NCI-H187 treated with DMSO at 0.1 percent for 48 hours (cell line): ENCODE measurements around the gene HPS4.

Experiments
- DNase-seq: peaks from one replicate; lab custom pipeline; 2025; lab: John Stamatoyannopoulos, UW

Gene HPS4

DNA sequence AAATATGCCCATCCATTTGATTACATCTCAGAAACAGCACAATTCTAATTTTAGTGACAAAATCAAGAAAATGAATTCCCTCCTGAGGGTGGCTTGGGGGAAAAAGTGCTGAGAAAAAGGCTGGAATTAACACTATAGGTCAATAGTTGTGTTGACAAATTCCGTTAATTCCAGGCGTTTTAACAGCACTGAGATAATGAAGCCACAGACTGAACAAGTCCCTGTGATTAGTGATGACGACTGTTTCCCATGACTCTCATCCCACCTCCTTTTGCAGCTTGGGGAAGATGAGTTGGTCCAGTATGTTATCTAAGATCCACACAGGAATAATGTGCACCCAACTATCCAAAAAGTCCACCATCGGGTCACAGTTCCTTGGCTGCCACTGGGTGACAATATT lies 12.9 kb upstream of the HPS4 start:
- DNase-seq, result no peak

DNA sequence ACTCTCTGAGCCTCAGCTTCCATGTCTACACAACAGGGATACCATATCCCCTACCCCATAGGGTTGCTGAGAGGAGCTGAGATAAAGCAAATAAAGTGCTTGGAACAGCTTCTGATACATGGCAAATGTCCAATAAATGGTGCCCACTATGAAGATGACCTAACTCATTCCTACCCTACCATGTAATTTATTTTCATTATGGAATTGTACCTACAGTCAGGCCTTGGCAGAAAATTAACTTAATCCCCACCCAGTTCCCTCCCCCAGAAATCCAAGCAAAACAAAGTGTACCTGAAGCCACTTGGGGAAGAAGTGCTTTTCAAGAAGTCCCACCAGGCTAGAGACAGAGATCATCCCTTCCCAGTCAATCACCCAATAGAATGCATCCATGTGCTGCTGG lies 10.9 kb upstream of the HPS4 start:
- no peak for DNase-seq

DNA sequence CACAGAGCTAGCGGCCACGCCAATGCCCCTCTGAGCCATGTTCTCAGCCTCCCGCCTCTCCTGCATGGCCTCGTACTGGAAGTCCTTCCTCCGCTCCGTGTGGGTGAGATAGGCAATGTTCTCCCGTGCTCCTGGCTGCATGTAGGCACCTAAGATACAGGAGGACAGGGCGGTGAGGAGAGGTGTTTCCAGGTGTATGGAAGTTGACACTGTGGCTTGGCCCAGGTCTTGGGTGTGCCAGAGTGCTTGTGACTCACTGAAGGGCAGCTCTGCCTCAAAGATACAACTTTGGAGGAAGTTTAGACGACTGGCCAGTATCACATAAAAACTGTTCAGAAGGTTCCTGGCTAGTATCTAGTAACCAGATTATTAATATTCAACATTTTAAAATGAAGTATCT lies 8.6 kb upstream of the HPS4 start:
- DNase-seq, result no peak

DNA sequence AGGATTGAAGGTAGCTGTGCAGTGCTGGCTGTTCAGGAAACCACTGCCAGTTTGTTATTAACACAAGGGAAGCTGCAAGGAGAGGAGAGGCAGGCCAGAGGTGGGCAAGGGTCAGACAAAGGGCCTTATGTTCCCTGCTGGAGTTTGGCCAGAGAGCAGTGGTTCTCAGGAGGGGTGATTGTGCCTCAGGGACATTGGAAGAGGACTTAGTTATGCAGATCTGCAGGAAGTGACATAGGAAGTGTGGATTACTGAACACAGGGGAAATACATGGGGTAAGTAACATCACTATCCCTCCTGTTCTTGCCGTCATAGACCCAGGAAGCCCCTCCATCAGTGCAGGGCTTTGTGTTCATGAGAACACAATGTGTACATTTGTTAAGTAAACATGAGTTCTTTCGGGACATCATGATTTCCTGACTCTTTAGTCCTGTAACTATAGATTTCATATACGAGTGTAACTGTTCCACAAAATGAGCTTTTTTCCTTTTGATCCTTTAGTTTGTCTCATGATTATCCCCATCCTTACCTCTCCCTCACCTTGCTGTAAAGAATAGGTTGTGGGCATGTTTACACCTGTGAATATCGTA lies 6.0 kb upstream of the HPS4 start:
- no peak for DNase-seq

DNA sequence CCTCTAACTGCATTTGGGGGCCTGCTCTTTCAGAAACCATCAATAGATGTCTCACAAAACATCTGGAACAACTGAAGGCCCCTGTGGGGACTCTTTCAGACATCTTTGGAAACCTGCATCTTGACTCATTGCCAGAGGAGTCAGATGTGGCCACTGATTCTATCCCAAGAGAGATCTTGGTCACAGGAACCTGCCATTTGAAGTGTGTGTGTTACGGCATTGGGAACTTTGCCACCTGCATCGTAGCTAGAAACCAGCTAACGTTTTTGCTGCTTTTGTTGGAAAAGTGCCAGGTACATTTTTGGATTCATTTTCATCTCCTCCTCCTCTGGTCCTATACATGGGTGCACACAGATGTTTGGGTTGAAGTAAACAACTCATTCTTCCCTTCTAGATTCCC lies 4.4 kb upstream of the HPS4 start:
- DNase-seq, result no peak

DNA sequence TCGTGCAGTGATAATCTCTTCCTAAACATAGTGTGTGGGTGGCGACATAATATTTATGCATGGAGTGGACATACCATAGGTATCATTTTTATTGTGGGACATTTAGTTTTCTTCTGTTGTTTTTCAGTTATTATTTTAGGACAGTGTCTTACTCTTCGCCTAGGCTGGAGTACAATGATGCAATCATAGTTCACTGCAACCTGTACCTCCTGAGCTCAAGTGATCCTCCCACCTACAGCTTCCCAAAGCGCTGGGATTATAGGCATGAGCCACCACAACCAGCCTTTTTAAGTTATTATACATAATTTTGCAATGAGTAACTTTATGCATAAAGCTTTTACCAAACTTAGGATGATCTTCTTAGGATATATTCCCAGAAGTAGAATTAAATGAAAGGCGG lies 2.8 kb upstream of the HPS4 start:
- DNase-seq, result no peak

DNA sequence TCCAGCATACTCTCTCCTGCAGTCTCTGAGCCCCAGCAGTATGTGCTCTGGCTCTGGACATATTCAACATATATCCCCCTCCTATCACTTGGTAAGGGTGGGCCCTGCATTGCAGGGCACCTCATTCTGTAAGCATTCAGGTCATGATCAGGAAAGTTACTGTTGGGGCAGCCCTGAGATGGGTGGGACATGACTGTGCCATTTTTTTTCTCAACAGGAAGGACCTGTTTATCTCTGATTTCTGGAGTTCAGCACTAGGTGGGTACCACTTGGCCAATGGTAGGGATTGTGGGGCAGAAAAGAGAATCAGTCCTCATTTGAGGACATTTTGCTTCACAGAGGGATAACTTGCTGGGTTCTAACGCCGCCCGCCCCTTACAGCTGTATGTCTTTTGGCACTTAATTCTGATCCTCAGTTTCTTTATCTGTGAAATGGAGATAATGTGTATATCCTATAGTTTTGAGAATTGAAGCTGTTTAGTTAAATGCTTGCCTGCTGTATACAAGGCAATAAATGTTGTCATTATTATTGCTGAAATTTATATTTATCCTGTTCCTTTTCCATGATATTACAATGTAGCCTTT lies 2.3 kb upstream of the HPS4 start:
- no peak for DNase-seq

DNA sequence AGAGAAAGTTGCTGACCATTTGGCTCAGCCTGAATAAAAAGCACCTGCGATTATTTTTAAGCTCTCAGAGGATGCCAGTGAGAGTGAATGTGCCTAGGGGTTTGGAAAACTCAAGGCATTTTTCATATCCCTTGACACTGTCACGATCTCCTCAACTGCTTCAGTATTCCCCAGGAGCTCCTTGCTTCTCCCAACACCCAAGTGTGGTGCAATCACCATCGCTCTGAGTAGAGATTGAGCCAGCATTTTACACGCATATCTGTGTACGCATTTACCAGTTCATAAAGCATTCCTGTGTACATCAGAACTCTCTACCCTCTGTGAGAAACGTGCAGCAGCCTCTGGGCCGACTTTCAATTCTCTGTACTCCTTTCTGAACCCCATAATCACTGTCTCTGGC lies 1.4 kb upstream of the HPS4 start:
- DNase-seq, result no peak

DNA sequence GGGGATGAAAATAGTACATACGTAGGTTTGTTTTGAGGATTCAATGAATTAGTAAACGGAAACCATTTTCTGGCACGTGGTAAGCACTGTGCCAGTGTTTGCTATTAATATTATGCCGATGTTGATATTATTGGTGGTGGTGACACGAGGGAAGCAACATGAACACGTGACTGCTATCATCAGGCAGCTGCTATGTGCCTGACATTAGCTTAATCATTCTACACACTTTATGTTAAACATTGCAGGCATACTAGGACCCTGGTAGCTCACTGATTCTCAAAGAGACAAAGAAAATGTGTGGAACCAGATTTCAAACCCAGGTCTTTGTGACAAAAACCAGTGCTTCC lies 750 bp upstream of the HPS4 start:
- no peak for DNase-seq

DNA sequence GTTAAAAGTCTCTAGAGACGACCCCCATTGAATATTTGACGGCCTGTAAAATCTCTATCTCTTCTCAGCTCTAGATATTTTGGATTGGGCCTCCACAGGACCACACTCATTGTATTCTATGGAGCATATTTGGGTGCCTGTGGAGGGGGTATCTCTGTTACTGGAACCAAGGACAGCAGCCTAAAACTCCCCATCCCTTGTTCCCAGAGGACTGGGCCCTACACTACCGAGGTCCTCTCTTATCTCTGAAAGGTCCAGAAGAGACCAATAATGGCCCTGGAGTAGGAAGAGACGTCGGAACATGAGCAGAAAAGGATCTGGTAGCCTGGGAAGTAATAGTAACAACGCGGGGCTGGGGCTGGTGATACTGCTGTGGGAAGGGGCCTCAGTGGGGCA lies 542 bp downstream of the HPS4 start:
- no peak for DNase-seq

DNA sequence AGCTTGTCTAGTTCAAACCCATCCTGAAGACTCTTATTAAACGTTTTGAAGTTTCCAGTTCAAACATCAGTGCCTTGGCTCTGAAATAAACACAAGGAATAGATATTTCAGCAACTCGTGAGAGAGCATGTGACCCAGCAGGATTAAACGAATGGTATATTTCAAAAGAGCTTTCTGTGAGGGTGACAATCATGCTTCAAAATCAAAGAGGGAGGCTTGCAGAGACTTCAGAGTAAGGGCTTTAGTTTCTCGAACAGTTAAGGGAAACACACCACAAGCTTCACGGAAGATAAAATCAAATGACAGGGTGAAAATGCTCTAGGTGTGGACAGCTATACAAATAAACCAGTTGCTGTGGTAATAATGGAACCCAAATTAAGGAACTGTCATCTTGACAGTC lies 1.4 kb downstream of the HPS4 start:
- DNase-seq, result no peak

DNA sequence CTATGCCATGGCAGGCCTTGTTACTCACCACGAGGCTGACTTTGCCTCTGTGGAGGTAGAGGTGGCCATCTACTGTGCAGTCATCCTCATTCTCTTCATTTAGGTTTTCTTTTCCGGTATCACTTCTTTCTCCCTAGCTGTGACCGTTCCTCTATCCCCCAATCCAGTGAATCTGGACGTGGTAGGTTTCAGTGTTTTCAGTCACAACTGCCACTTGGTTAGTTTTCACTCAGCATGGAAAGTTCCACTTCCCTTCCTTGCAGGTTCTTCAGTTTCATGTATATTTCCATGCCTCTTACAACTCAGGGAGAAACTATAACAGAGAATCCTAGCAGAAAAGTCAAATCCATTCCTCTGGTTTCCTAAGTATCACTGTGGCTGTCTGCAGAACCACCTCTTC lies 1.9 kb downstream of the HPS4 start:
- no peak for DNase-seq

DNA sequence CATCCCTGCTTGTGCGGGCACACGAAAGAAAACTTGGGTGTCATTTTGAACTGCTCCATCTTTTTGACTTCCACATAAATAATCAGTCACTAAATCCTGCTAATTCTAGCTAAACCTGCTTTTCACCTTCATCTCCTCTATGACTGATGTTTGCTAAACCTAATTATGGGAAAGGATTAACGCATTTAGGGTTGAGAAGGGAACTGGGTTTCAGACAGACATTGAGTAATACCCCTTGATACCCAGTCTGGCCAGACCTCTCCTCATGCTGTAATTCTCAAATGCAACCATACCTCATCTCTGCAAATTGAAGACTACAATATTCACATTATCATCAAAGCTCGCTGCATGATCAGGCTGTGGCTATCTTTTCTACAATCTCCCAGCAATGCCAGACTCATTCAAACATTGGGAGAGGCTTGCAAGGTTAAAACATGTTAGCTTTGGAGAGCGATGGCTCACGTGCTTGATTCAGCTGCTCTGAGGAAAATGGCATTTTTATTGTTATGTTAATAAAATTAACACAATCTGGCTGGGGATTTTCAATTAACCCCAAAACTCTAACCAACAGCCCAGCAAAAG lies 2.4 kb downstream of the HPS4 start:
- no peak for DNase-seq

DNA sequence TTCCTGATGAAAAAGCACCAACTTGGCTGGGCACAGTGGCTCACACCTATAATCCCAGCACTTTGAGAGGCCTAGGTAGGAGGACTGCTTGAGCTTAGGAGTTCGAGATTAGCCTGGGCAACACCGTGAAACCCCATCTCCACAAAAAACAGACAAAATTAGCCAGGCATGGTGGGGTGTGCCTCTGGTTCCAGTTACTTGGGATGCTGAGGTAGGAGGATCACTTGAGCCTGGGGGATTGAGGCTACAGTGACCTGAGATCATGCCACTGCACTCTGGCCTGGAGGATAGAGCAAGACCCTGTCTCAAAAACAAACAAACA lies 3.0 kb downstream of the HPS4 start:
- DNase-seq, result no peak

DNA sequence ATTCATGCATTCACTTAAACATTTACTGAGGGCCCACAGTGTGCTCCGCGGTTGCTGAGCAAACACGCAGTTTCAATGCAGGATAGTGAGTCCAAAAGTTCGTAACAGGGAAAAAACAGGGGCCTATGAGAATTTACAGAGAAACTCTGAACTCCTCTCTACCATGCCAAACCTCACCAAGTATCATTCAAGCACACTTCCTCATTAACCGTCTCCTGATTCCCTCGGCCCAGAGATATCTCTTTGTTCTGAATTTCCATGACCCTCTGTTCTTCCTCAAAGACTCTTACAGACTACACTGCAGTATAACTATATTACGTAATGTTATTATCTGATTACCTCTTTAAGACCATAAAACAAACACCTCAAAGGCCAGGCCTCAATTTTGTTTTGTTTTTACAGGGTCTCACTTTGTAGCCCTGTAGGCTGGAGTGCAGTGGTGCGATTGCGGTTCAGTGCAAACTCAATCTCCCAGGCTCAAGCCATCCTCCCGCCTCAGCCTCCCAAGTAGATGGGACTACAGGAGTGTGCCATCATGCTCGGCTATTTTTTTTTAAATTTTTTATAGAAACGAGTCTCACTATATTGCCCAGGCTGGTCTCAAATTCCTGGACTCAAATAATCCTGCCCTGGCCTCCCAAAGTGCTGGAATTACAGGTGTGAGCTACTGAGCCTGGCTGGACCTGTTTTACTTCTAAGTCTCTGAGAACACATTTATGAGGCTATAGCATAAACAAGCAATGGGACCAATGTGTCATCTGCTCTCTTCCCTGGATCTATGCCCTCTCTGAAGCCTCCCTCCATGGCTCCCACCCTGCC lies 3.6 kb downstream of the HPS4 start:
- DNase-seq, result no peak

DNA sequence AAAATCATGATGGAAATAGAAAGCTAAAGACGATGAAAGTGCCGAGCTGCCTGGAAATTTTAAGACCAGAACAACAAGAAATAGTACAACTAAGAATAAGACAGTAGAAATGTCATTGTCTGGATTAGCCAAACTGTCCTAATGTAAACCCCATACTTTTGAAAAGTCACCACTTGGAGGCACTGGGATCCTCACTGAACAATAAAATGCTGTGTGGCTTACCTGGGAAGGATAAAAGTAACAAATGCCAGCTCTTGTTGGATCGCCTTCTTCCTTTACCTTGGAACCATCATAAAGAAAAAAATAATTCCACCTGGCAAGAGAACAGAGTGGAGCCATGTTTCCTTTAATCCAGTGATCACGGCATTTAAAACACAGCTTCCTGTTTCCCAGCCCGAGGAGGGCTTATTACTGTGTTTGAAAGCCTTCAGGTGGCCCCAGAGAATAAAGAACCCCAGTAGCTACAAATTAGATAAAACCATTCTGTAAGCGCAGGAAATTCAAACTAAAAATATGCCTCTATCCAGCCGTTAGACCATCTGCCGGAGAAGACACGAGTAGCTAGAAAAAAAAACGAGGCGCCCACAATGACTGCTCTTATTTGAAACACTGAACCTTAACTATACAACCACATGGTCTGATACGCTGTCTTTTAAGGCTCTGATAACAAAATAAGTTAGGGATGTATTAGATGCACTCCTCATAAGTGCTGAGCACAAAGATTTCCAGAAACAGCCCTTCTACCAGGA lies 4.4 kb downstream of the HPS4 start:
- no peak for DNase-seq

DNA sequence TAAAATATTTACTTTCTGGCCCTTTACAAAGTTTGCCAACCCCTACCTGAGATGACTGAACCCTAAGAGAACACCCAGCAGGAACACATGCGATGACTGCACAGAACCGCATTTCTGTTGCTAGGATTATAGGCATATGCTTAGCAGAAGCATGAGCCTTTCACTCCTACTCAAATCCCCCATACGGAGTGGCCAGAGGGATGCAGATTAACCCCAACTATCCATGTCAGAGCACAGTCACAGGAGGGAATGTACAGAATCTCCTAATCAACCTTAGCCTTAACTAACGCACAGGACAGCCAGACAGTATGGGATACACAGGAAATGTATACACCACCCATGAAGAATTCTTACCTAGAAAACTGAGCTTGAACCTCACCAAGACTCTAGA lies 6.2 kb downstream of the HPS4 start:
- DNase-seq, result no peak

DNA sequence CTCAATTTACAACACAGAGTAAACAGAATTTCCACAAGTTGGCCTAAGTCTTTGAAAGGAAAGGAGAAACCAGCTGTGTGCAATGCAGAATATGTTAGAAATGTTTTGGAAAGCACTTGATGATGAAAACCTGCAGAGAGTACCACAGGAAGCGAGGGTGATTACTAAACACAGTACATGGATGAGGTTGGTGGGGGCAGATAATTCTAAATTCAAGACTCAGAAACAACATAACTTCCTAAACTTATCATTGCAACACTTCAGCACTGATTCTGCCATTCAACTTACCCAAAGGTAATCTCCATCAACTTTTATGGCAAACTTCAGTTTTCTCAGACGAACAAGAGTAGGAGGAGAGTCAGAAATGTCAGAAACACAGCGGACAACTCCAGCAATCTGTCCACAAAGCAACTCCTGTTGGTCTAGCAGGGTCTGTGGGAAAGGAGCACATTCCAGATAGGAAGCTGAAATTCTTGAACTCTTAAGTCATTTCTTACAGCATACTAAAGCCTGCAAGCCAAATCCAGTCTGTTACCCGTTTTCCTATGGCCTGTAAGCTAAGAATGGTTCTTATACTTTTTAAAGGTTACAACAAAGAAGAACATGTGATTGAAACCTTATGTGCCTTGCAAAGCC lies 6.8 kb downstream of the HPS4 start:
- DNase-seq, result no peak

DNA sequence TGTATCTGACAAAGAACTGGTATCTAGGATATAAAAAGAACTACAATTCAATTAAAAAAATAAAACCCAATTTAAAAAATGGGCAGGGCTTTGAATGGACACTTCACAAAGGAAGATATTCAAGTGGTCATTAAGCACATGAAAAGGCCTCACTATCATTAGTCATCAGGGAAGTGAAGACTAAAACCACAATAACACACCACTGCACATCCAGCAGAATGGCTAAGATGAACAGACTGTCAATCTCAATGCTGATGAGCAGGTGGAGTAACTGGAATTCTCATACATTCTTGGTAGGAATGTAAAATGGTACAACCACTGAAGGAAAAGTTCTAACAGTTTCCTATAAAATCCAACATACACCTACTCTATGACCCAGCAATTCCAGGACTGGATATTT lies 8.9 kb downstream of the HPS4 start:
- DNase-seq, result no peak

DNA sequence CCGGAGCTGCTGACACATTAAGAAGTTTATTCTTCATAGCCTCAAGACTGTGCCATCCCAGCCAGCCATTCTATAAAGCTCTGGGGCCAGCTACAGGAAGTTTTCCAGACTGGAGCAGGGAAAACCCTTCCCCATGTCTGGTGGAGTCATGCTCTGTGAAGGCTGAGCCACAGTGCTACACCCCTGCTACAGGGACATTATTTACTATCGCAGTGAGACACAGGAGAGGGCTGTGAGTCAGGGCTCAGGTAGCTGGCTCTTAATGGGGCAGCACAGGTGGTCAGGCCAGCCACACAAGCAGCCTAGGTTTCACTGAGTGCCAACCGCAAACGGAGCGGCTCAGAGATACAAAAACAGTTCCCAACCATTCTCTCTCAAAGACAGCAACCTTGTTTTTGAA lies 12.1 kb downstream of the HPS4 start:
- no peak for DNase-seq

DNA sequence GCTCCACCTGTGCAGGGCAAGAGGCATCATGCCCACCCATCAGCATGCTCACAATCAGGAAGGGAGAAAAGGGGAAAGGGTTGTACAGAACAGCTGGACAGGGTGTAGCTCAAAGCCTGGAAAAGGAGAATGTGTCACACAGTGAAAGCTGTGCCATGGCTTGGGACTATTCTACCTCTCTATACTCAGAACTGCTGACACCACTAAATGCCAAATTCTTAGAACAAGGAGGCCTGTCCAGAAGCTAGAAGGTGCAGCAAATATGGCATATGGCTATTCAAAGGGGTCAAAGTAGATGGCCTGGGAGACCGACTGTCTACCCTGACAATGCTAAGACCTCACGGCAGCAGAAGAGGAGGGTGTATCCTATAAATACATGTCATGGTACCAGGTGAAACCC lies 12.8 kb downstream of the HPS4 start:
- DNase-seq, result no peak

DNA sequence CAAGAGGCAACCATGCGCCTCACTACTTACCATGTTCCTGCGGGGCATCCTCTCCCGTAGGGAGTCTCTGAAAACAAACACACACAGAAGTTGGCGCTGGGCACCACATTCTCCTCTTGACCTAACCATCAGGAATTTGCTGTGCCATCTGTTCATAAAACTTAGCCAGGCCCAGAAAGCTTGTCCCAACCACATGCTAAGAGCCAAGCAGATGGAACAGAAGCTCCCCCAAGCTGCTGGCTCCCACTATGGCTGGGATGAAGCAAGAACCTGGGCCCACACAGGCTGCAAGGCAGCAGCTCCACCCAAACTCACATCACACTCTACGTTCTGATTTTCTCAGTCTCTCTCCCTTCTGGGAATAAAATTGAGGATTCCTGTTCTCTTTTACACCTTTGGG lies 17.4 kb downstream of the HPS4 start:
- DNase-seq, result no peak

DNA sequence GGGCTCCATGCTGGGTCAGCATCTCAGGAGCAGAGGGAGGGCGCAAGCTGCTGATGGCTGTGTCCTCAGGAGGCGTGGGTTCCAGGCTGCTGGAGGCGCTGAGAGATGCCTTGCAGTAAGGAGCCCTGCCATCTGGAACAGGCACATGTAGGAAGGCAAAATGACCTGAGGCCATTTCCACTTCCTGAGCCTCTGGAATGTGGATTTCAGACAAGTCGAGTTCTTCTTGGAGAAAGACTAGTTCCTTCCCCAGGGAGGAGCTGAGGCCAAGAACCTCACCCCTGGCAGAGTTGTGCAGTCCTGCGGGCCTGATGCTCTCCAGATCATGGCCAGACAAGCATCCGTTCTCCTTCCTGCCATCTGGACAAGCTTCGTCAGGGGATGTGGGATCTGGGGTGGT lies 19.3 kb downstream of the HPS4 start:
- DNase-seq, result no peak
